GM19438 (cell line): Measurements from ENCODE around the gene SLC35F4.
"Not testable (repeated sequence)": the region's sequence is repeated elsewhere in the genome, so short reads cannot be mapped to it uniquely, and the experiment has no call there.

ENCODE experiments used
- ATAC-seq: cut with Tn5 transposase; IDR thresholded peaks from one replicate; pipeline ENCODE4 v1.9.1; 2021; ENCODE audit warnings: low read depth; ENCODE audit not compliant: unreplicated experiment

Gene SLC35F4

GRCh38 chr14:57812741-57813140, 53.2 kb downstream of the SLC35F4 start:
- no peak for ATAC-seq

GRCh38 chr14:57811998-57812546, 53.8 kb downstream of the SLC35F4 start:
- ATAC-seq = no peak

GRCh38 chr14:57809808-57810207, 56.1 kb downstream of the SLC35F4 start:
- no peak for ATAC-seq

DNA sequence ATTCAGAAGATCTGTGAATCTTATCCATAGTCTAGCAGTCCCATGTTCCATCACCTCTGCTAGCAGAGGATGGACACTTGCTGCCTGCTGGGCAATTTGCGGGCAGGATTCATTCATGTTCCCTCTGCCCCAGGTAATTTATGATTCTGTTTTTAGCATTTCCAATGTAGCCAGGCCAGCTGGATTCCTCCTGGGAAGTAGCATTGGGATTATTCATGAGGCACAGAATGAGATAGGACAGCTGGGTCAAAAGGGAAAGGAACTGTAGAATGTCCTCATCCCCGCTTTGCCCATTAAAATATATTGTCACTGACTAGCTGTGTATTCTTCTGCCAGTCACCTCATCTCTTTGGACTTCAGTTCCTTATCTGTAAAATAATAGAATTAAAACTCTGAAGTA, 68.7 kb downstream of the SLC35F4 start:
- ATAC-seq = no peak

GRCh38 chr14:57796556-57796955, 69.3 kb downstream of the SLC35F4 start:
- ATAC-seq = no peak

DNA sequence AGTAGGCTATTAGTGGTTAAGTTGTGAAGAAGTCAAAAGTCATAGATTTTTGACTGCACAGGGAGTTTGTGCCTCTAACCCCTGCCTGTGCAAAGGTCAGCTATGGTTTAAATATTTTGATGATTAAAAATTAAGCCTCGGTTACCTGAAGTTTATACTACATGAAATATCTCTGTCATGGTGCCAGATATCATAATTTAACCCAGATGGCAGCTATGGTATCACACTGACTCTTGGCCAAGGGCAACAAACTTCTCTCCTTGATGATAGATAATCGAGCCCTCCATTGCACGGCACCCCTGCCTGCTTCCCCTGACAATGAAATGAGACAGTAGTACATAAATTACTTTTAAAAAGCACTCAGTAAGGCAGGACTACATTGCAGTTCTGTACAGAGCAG, 80.8 kb downstream of the SLC35F4 start:
- ATAC-seq = no peak

- ATAC-seq = no peak
Measured at GRCh38 chr14:57771801-57772200, 94.1 kb downstream of the SLC35F4 start.

GRCh38 chr14:57769863-57770523, 95.9 kb downstream of the SLC35F4 start:
- no peak for ATAC-seq

DNA sequence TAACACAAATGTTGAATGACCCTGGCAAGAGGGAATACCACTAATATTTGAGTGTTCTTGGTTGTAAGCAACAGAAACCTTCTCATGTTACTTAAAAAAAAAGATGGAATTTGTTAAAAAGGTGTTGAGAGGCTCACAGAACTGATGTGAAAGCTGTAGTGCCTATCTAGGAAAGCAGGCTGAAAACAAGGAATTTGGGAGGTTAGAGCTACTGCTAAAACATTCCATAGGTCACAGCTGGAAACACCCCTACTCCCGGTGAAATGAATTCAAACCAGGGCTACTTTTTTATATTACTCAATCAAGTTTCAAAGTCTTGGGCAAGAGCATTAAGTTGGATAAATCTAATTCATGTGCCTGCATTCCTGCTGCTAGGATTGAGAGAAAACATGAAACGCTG, 104.1 kb downstream of the SLC35F4 start:
- ATAC-seq = no peak

GRCh38 chr14:57760896-57761295, 105.0 kb downstream of the SLC35F4 start:
- no peak for ATAC-seq

GRCh38 chr14:57755018-57755521, 110.8 kb downstream of the SLC35F4 start:
- no peak for ATAC-seq

DNA sequence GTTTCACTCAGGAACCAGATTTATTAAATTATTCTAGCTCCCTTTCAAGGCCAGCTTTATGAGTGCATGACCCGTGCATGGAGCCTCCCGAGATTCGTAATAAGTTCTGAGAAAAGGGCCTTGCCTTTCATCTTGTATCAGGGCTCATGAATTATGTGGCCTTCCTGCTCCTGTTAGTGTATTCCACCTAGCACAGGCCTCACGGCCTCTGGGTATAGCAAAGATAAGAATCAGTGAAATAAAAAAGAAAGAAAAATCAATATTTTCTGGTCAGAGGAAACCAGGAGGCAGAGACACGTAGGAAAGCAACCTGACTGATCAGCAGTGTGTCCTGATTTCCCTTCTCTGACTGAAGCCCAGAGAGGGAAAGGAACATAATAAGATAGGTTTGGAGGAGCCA, 111.4 kb downstream of the SLC35F4 start:
- ATAC-seq = no peak

DNA sequence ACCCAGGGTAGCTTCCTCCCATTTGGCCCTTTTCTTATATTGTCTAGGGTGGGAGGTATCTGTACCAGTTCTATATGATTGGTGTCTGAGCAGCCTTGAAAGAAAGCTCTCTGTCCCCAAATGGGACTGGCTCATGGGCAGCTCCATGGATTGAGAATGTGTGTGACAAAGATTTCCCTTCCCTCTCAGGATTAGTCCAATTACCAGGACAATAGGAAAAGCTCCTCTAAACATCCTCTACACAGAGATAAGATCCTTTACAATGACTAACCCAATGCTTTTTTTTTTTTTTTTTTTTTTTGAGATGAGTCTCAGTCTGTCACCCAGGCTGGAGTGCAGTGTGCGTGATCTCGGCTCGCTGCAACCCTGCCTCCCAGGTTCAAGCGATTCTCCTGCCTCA, 112.1 kb downstream of the SLC35F4 start:
- no peak for ATAC-seq

DNA sequence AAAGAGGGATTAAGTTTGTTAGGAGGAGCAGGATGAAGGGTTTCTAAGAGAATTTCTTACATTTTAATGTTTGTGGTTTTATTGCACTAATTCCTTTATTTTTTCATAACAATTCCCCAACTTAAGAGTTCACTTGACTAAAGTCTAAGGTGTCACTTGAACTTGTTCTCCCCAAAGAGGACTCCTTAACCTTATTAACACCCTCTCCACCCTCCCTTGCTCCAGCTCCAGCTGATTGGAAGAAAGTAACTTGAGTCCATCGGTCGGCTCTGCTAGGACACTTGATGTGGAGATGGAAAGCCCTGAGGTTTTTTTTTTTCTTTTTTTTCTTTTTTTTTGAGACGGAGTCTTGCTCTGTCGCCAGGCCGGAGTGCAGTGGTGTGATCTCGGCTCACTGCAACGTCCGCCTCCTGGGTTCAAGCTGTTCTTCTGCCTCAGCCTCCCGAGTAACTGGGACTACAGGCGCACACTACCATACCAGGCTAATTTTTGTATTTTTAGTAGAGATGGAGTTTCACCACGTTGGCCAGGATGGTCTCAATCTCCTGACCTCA, 113.7 kb downstream of the SLC35F4 start:
- not testable (repeated sequence) for ATAC-seq

DNA sequence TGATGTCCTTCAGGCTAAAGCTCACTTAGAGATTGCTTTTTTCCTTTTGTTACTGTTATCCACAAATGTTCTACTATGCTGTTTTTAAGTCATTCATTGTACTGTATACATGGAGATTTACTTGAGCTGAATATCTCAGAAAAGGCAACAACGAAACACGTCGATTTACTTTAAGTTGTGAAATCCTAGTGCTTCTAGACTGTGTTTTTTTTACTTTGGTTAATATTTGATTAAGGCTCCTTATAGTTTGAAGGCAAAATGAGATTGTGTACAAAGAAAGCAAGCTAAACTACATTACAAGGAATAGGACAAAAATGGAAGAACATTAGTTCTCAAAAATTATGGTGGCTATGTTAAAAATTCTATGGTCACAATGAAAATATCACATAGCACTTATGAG, 114.5 kb downstream of the SLC35F4 start:
- no peak for ATAC-seq

DNA sequence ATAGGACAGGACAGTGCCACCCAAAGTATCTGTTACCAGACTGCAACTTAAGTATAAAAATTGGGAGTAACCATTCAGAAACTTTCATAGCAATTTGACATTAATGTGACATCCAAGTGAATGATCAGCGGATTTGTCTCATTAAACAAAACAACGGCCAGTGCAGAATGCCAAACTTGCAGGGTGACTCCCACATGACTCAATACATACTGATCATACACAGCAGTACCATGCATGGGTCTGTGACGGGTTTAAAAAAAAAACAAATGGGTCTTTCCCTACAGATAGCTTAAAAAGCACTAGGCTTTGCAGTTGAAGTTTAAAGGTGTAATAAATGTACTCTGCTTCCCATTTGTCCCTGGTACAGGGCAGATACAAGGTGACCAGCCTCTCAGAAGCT, 116.6 kb downstream of the SLC35F4 start:
- ATAC-seq = no peak

- ATAC-seq = no peak
Measured at GRCh38 chr14:57748279-57748678, 117.6 kb downstream of the SLC35F4 start.

DNA sequence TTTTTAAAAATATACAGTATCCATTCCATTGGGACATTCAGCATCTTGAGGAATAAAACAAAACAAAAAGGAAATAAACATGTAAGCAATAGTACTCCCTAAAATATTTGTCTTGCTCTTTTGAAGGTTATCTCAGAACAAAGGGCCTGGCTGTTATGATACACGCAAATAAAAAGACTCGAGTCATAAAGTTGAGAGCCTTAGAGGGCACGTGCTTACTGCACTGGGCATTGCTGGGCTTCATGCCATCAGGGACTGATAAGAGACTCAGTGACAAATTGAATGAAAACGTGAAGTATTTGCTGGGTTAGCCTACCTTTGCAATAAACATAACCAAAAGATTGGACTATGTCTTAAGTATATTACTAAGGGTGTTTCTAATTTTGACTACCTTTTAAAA, 118.9 kb downstream of the SLC35F4 start:
- ATAC-seq = no peak

- no peak for ATAC-seq
Measured at GRCh38 chr14:57746563-57746962, 119.3 kb downstream of the SLC35F4 start.

DNA sequence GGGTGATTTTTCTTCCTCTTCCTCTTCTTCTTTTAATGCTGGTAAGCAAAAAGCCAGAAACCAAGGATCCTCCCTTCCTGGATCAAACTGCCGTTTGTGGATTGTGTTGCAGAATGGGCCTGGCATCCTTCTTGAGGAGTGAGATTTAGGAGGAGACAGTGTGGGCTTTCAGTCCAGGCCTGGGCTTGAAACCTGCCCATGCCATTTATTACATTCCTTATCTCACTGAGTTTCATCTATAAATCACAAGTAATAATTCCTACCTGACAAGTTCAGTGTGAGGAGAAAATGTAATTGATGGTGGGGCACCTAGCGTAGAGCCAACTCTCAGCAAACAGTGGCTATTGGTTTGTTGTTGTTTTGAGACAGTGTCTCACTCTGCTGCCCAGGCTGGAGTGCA, 126.4 kb downstream of the SLC35F4 start:
- ATAC-seq = no peak

DNA sequence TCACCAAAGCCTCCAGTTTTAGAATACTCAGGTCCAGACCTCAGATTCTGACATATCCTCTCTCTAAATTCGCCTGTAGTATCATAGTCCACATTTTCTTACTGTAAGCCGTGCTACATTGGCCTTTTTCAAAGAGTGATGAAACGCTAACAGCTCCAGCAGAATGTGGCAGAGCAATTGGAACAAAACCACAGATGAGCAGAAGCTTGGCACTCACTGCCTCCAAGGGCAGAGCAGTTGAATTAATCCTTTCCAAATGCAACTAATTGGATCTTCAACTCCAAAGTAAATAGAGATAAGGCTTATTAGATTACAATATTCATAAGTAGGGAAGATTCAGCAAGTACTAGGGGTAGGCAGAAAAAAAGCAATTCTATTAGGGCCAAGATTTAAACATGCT, 128.3 kb downstream of the SLC35F4 start:
- ATAC-seq = no peak

- ATAC-seq = no peak
Measured at GRCh38 chr14:57736391-57736790, 129.5 kb downstream of the SLC35F4 start.
